HG02852 (cell line): ENCODE data around the gene FOXK1.

ENCODE experiments used
- ATAC-seq: cut with Tn5 transposase; IDR thresholded peaks from one replicate; pipeline ENCODE4 v1.9.1; 2021; ENCODE audit warnings: mild to moderate bottlenecking, moderate library complexity; ENCODE audit not compliant: unreplicated experiment

Gene FOXK1

DNA sequence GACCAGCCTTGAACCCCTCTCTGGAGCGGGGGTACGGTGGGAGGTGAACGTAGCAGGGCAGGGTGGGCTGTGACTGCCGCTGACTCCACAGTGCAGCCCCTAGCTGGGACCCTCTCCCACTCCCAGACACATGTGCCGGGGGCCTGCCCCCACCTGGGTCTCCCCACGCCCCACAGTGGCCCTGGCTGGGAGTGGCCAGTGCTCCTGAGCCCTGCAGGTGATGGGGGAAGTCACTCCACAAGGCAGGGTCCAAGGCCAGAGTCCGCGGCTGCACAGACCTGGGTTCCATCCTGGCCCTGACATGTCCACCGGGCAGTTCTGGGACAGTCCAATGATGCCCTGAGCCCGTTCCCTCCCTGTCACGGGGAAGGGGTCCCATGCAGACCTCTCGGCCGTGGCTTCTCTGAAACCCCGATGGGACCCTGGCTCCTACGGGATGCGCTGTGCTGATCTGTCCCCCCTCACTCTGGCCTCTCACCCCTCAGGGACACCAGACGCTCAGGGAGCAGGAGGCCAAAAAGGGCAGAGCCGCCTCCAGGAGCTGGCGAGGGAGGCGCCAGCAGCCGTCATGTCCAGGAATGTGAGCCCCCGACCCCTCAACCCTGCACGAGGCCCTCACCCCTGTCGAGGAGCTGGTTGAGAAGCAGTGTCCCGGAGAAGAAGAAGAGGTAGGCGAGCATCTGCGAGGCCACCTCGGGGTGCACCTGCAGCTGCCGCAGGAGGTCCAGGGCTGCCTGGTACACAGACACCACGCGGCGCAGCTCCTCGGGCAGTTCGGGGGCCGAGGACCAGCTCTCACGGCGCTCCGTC is 133.7 kb downstream of the FOXK1 start:
- no peak for ATAC-seq

GRCh38 chr7:4816419-4817080 is 134.5 kb downstream of the FOXK1 start:
- no peak for ATAC-seq

- no peak for ATAC-seq
These were observed 135.2 kb downstream of the FOXK1 start for GRCh38 chr7:4817178-4817901.

- no peak for ATAC-seq
These were observed 136.1 kb downstream of the FOXK1 start for GRCh38 chr7:4818000-4818794.

DNA sequence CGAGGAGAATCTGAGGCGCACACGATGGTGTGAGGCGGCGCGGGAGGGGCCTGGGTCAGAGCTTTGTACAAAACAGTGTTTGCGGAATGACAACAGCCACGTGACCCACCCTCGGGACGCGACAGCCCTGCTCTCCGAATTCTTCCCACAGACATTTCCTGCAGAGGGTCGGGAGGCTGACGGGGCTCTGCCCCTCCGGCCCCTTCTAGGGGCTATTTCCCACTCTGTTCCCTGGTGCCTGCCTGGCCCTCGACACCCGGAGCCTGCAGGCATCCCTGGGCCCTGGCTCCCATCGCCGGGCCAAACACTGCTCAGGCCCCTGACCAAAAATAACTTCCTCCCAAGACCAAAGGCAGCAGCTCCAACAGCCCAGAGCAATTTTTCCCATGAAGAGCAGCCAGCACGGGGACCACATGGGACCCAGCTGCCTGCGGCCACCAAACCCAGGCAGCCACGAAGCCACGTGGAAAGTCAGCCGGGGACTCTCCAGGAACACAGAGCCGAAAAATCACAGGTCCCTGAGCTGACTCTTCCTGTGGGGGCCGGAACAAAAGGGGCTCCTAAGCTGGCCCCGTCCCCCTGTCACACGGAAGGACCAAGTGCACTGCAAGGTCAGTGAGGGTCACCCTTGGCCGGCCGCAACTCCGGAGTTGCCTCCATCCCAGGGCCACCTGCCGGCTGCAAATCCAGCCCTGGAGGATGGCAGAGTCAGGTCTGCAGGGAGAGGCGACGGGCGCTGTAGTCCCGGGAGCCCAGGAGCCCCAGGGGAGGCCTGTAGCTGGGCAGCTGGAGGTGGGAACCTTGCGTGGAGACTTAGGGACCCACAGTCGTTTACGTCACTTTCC is 137.7 kb downstream of the FOXK1 start:
- no peak for ATAC-seq

- ATAC-seq = no peak
These were observed 138.4 kb downstream of the FOXK1 start for GRCh38 chr7:4820405-4820966.
